ENCODE results near the gene CD79B. TPM values are rescaled to one million over a fixed set of nuclear protein-coding genes. Genes with fewer than 3 reads are reported as not detected.
"Not testable (repeated sequence)": the region's sequence is repeated elsewhere in the genome, so short reads cannot be mapped to it uniquely, and the experiment has no call there.

CD79B gene
- polyA plus RNA-seq, 1 donor, result 1.2 TPM

- no peaks in the 10 kb centered on the region for H3K9me3 ChIP-seq (ENCODE audit: control insufficient read depth, low read depth, low read length)
- DNase-seq, result no peak
- H3K4me3 ChIP-seq (ENCODE audit: low read length), result no peak within 1 kb of the TSS
- no peak within 1 kb of the TSS for H3K27ac ChIP-seq (ENCODE audit: low read length)
- no CpG with 5 or more reads among the region's 15 CpGs for WGBS (ENCODE audit: insufficient coverage, low lambda C conversion rate)
- H3K36me3 ChIP-seq (ENCODE audit: control insufficient read depth, insufficient read depth, low read length), result no peaks in the 10 kb centered on the region
- H3K4me1 ChIP-seq (ENCODE audit: control insufficient read depth, insufficient read depth, low read length), result no peaks in the 10 kb centered on the region
- peaks cover 9% of the 10 kb centered on the region for H3K27me3 ChIP-seq (ENCODE audit: control insufficient read depth, insufficient read depth, low read length)
These were observed 21.0 kb downstream of the CD79B start, which contains the start of gene CSHL1 for GRCh38 chr17:63911041-63911635. TSS of gene CSHL1 (minus strand) at chr17:63911258. CDS start at chr17:63911196, 62 bp downstream.

GRCh38 chr17:63910096-63910495 lies 22.0 kb downstream of the CD79B start:
- Histone ChIP-seq H3K4me3 (ENCODE audit: low read length) (no peak overlapping the region), H3K36me3 (ENCODE audit: control insufficient read depth, insufficient read depth, low read length) (no peaks in the 10 kb centered on the region), H3K9me3 (ENCODE audit: control insufficient read depth, low read depth, low read length) (no peaks in the 10 kb centered on the region), H3K27ac (ENCODE audit: low read length) (no peak overlapping the region), H3K27me3 (ENCODE audit: control insufficient read depth, insufficient read depth, low read length) (peaks cover 9% of the 10 kb centered on the region), H3K4me1 (ENCODE audit: control insufficient read depth, insufficient read depth, low read length) (no peaks in the 10 kb centered on the region)
- no CpG with 5 or more reads among the region's 14 CpGs for WGBS (ENCODE audit: insufficient coverage, low lambda C conversion rate)
- DNase-seq, result no peak

- no CpG with 5 or more reads among the region's 10 CpGs for WGBS (ENCODE audit: insufficient coverage, low lambda C conversion rate)
- not testable (repeated sequence) for H3K4me1 ChIP-seq (ENCODE audit: control insufficient read depth, insufficient read depth, low read length); DNase-seq; H3K4me3 ChIP-seq (ENCODE audit: low read length); H3K27ac ChIP-seq (ENCODE audit: low read length); H3K27me3 ChIP-seq (ENCODE audit: control insufficient read depth, insufficient read depth, low read length); H3K36me3 ChIP-seq (ENCODE audit: control insufficient read depth, insufficient read depth, low read length); H3K9me3 ChIP-seq (ENCODE audit: control insufficient read depth, low read depth, low read length)
These were observed 22.5 kb downstream of the CD79B start for GRCh38 chr17:63909586-63909985.

- H3K4me1 ChIP-seq (ENCODE audit: control insufficient read depth, insufficient read depth, low read length); H3K4me3 ChIP-seq (ENCODE audit: low read length); DNase-seq; H3K27ac ChIP-seq (ENCODE audit: low read length); H3K9me3 ChIP-seq (ENCODE audit: control insufficient read depth, low read depth, low read length); H3K36me3 ChIP-seq (ENCODE audit: control insufficient read depth, insufficient read depth, low read length): not testable (repeated sequence)
- no CpG with 5 or more reads among the region's 12 CpGs for WGBS (ENCODE audit: insufficient coverage, low lambda C conversion rate)
- peaks cover 12% of the 10 kb centered on the region for H3K27me3 ChIP-seq (ENCODE audit: control insufficient read depth, insufficient read depth, low read length)
These were observed 24.9 kb downstream of the CD79B start for GRCh38 chr17:63907161-63907778.

GRCh38 chr17:63904796-63905195 lies 27.3 kb downstream of the CD79B start:
- H3K36me3 ChIP-seq (ENCODE audit: control insufficient read depth, insufficient read depth, low read length); H3K27ac ChIP-seq (ENCODE audit: low read length); H3K4me3 ChIP-seq (ENCODE audit: low read length); H3K9me3 ChIP-seq (ENCODE audit: control insufficient read depth, low read depth, low read length); H3K4me1 ChIP-seq (ENCODE audit: control insufficient read depth, insufficient read depth, low read length); DNase-seq; H3K27me3 ChIP-seq (ENCODE audit: control insufficient read depth, insufficient read depth, low read length): not testable (repeated sequence)
- no CpG with 5 or more reads among the region's 8 CpGs for WGBS (ENCODE audit: insufficient coverage, low lambda C conversion rate)

GRCh38 chr17:63903787-63904201 lies 28.3 kb downstream of the CD79B start:
- H3K27me3 ChIP-seq (ENCODE audit: control insufficient read depth, insufficient read depth, low read length); H3K36me3 ChIP-seq (ENCODE audit: control insufficient read depth, insufficient read depth, low read length); DNase-seq; H3K4me3 ChIP-seq (ENCODE audit: low read length); H3K9me3 ChIP-seq (ENCODE audit: control insufficient read depth, low read depth, low read length); H3K4me1 ChIP-seq (ENCODE audit: control insufficient read depth, insufficient read depth, low read length); H3K27ac ChIP-seq (ENCODE audit: low read length): not testable (repeated sequence)
- no CpG with 5 or more reads among the region's 5 CpGs for whole genome bisulfite sequencing (ENCODE audit: insufficient coverage, low lambda C conversion rate)

GRCh38 chr17:63901971-63902370 lies 30.2 kb downstream of the CD79B start:
- H3K27me3 ChIP-seq (ENCODE audit: control insufficient read depth, insufficient read depth, low read length); H3K36me3 ChIP-seq (ENCODE audit: control insufficient read depth, insufficient read depth, low read length); DNase-seq; H3K4me1 ChIP-seq (ENCODE audit: control insufficient read depth, insufficient read depth, low read length); H3K27ac ChIP-seq (ENCODE audit: low read length); H3K4me3 ChIP-seq (ENCODE audit: low read length); H3K9me3 ChIP-seq (ENCODE audit: control insufficient read depth, low read depth, low read length): not testable (repeated sequence)
- no CpG with 5 or more reads among the region's 2 CpGs for WGBS (ENCODE audit: insufficient coverage, low lambda C conversion rate)

GRCh38 chr17:63898899-63899798 lies 33.0 kb downstream of the CD79B start:
- DNase-seq; H3K36me3 ChIP-seq (ENCODE audit: control insufficient read depth, insufficient read depth, low read length); H3K27ac ChIP-seq (ENCODE audit: low read length); H3K27me3 ChIP-seq (ENCODE audit: control insufficient read depth, insufficient read depth, low read length); H3K4me3 ChIP-seq (ENCODE audit: low read length); H3K9me3 ChIP-seq (ENCODE audit: control insufficient read depth, low read depth, low read length); H3K4me1 ChIP-seq (ENCODE audit: control insufficient read depth, insufficient read depth, low read length): not testable (repeated sequence)
- no CpG with 5 or more reads among the region's 6 CpGs for WGBS (ENCODE audit: insufficient coverage, low lambda C conversion rate)

GRCh38 chr17:63896524-63897354 lies 35.4 kb downstream of the CD79B start, which contains the start of gene CSH1:
TSS of gene CSH1 (minus strand) at chr17:63896574. CDS start at chr17:63896511, 63 bp downstream.
- H3K4me1 ChIP-seq (ENCODE audit: control insufficient read depth, insufficient read depth, low read length); H3K4me3 ChIP-seq (ENCODE audit: low read length); DNase-seq; H3K27ac ChIP-seq (ENCODE audit: low read length); H3K9me3 ChIP-seq (ENCODE audit: control insufficient read depth, low read depth, low read length); H3K36me3 ChIP-seq (ENCODE audit: control insufficient read depth, insufficient read depth, low read length); H3K27me3 ChIP-seq (ENCODE audit: control insufficient read depth, insufficient read depth, low read length): not testable (repeated sequence)
- WGBS (ENCODE audit: insufficient coverage, low lambda C conversion rate), result no CpG with 5 or more reads among the region's 14 CpGs

GRCh38 chr17:63894821-63895220 lies 37.3 kb downstream of the CD79B start:
- H3K4me3 ChIP-seq (ENCODE audit: low read length); H3K9me3 ChIP-seq (ENCODE audit: control insufficient read depth, low read depth, low read length); H3K27me3 ChIP-seq (ENCODE audit: control insufficient read depth, insufficient read depth, low read length); H3K27ac ChIP-seq (ENCODE audit: low read length); H3K36me3 ChIP-seq (ENCODE audit: control insufficient read depth, insufficient read depth, low read length); H3K4me1 ChIP-seq (ENCODE audit: control insufficient read depth, insufficient read depth, low read length); DNase-seq: not testable (repeated sequence)
- WGBS (ENCODE audit: insufficient coverage, low lambda C conversion rate), result no CpG with 5 or more reads among the region's 10 CpGs
